ENCODE measurements around the gene TACC2. TPM values are rescaled to one million over a fixed set of nuclear protein-coding genes. Genes with fewer than 3 reads are reported as not detected.

Gene TACC2
- total RNA-seq, 2 experiments from 2014 or later: not detected

GRCh38 chr10:121949049-121949448, 39.9 kb upstream of the TACC2 start:
- H3K79me2 ChIP-seq (ENCODE audit: insufficient read depth, low read depth, low read length): no peaks in the 10 kb centered on the region
- no peaks in the 10 kb centered on the region for H3K36me3 ChIP-seq (ENCODE audit: insufficient read depth, low read length)
- ChIA-PET POLR2A (no interaction called here), CTCF (ENCODE audit: unreplicated experiment) (no interaction called here)
- intact Hi-C loops (cut with micrococcal nuclease; ENCODE audit: unreplicated experiment): no loop called here
- H2AFZ ChIP-seq (ENCODE audit: low read length): no peak overlapping the region
- no peaks in the 10 kb centered on the region for H3K9me3 ChIP-seq (ENCODE audit: low read length)
- no peak overlapping the region for H3K27ac ChIP-seq (ENCODE audit: low read depth, low read length, poor library complexity, severe bottlenecking)
- BruUV-seq (replicated peaks): no TSS peak
- H3K9me2 ChIP-seq (ENCODE audit: insufficient read depth, low read length): no peaks in the 10 kb centered on the region
- H3K4me3 ChIP-seq (ENCODE audit: low read depth, low read length, poor library complexity, severe bottlenecking): no peak overlapping the region
- no peak overlapping the region for H3K4me2 ChIP-seq (ENCODE audit: low read length)
- TF ChIP-seq, protein P1, sequence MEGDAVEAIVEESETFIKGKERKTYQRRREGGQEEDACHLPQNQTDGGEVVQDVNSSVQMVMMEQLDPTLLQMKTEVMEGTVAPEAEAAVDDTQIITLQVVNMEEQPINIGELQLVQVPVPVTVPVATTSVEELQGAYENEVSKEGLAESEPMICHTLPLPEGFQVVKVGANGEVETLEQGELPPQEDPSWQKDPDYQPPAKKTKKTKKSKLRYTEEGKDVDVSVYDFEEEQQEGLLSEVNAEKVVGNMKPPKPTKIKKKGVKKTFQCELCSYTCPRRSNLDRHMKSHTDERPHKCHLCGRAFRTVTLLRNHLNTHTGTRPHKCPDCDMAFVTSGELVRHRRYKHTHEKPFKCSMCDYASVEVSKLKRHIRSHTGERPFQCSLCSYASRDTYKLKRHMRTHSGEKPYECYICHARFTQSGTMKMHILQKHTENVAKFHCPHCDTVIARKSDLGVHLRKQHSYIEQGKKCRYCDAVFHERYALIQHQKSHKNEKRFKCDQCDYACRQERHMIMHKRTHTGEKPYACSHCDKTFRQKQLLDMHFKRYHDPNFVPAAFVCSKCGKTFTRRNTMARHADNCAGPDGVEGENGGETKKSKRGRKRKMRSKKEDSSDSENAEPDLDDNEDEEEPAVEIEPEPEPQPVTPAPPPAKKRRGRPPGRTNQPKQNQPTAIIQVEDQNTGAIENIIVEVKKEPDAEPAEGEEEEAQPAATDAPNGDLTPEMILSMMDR (conservative IDR thresholded peaks at IDR 0.05; ENCODE audit: low read length): no peak
- no peak for TF ChIP-seq EZH2phosphoT487 (IDR thresholded peaks at IDR 0.05; ENCODE audit: borderline replicate concordance, low read depth, low read length)
- H3K4me1 ChIP-seq (ENCODE audit: insufficient read depth, low read length, poor library complexity, severe bottlenecking): no peaks in the 10 kb centered on the region
- no peak for DNase-seq (ENCODE audit: low spot score)
- no peaks in the 10 kb centered on the region for H4K20me1 ChIP-seq (ENCODE audit: insufficient read depth, low read length)

DNA sequence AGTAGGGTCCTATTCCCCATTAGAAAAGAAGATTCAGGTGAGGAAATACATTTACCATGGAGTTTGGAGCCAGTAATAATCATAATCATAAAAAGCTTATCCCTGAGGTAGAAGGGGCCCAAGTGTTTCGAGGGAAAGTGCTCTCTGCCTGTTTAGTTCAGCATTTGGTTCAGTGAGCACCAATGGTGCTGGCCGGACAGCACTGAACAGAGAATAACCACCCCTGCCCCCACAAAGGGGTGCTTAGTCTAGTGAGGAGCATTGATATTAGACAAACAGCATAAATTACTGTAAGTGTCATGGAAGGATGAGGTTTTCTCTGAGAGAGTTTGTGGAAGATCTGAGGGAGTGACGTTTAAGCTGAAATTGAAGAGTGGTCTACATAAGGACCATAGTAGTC, 39.5 kb upstream of the TACC2 start:
- TF ChIP-seq, protein P1 (conservative IDR thresholded peaks at IDR 0.05; ENCODE audit: low read length): no peak
- TF ChIP-seq EZH2phosphoT487 (IDR thresholded peaks at IDR 0.05; ENCODE audit: borderline replicate concordance, low read depth, low read length): no peak
- intact Hi-C loops (cut with micrococcal nuclease; ENCODE audit: unreplicated experiment): no loop called here
- Histone ChIP-seq H4K20me1 (ENCODE audit: insufficient read depth, low read length) (no peaks in the 10 kb centered on the region), H2AFZ (ENCODE audit: low read length) (no peak overlapping the region), H3K9me2 (ENCODE audit: insufficient read depth, low read length) (no peaks in the 10 kb centered on the region), H3K36me3 (ENCODE audit: insufficient read depth, low read length) (no peaks in the 10 kb centered on the region; the same call in 1 of the 2 replicates), H3K4me1 (ENCODE audit: insufficient read depth, low read length, poor library complexity, severe bottlenecking) (no peaks in the 10 kb centered on the region), H3K27ac (ENCODE audit: low read depth, low read length, poor library complexity, severe bottlenecking) (no peak overlapping the region), H3K79me2 (ENCODE audit: insufficient read depth, low read depth, low read length) (no peaks in the 10 kb centered on the region), H3K9me3 (ENCODE audit: low read length) (no peaks in the 10 kb centered on the region), H3K4me2 (ENCODE audit: low read length) (no peak overlapping the region), H3K4me3 (ENCODE audit: low read depth, low read length, poor library complexity, severe bottlenecking) (no peak overlapping the region)
- POLR2A ChIA-PET: no interaction called here
- no peak for DNase-seq (ENCODE audit: low spot score)
- CTCF ChIA-PET (ENCODE audit: unreplicated experiment): no interaction called here
- no TSS peak for BruUV-seq (replicated peaks)

DNA sequence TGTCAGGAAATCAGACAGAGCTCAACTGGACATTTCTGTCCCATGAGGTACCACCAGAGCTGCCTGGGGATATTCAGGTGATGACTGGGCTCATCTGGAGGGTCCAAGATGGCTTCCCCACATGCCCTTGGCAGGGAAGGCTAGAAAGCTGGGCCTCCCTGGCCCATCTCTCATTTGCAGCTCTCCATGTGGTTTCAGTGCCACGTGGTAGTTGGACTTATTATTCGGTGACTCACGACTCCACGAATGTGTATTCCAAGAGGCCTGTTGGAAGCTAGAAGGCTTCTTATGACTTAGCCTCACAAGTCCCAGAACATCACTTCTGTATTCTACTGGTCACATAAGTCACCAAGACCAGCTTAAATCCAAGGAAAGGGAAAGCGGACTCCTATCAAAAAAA, 36.7 kb upstream of the TACC2 start:
- intact Hi-C loops (cut with micrococcal nuclease; ENCODE audit: unreplicated experiment): no loop called here
- Histone ChIP-seq H3K4me2 (ENCODE audit: low read length) (no peak overlapping the region), H3K9me3 (ENCODE audit: low read length) (no peaks in the 10 kb centered on the region), H3K36me3 (ENCODE audit: insufficient read depth, low read length) (peaks cover 18% of the 10 kb centered on the region), H3K79me2 (ENCODE audit: insufficient read depth, low read depth, low read length) (no peaks in the 10 kb centered on the region), H2AFZ (ENCODE audit: low read length) (no peak overlapping the region), H3K9me2 (ENCODE audit: insufficient read depth, low read length) (no peaks in the 10 kb centered on the region), H3K4me1 (ENCODE audit: insufficient read depth, low read length, poor library complexity, severe bottlenecking) (no peaks in the 10 kb centered on the region), H3K4me3 (ENCODE audit: low read depth, low read length, poor library complexity, severe bottlenecking) (no peak overlapping the region), H3K27ac (ENCODE audit: low read depth, low read length, poor library complexity, severe bottlenecking) (no peak overlapping the region), H4K20me1 (ENCODE audit: insufficient read depth, low read length) (no peaks in the 10 kb centered on the region)
- no peak for DNase-seq (ENCODE audit: low spot score)
- TF ChIP-seq EZH2phosphoT487 (IDR thresholded peaks at IDR 0.05; ENCODE audit: borderline replicate concordance, low read depth, low read length): no peak
- TF ChIP-seq, protein P1 (conservative IDR thresholded peaks at IDR 0.05; ENCODE audit: low read length): no peak
- BruUV-seq (replicated peaks): no TSS peak
- CTCF ChIA-PET (ENCODE audit: unreplicated experiment): no interaction called here
- POLR2A ChIA-PET: no interaction called here

All from OCI-LY7 (cell line).